Heart right ventricle (tissue), 16 donors: ENCODE measurements around the gene PITPNM1. TPM values are rescaled to one million over a fixed set of nuclear protein-coding genes. Genes with fewer than 3 reads are reported as not detected.
"Not testable (repeated sequence)": the region's sequence is repeated elsewhere in the genome, so short reads cannot be mapped to it uniquely, and the experiment has no call there.

ENCODE experiments used
- ATAC-seq, 8 donors: fragments of 200-7000 bp; cut with Tn5 transposase; one replicate each; pipeline ENCODE4 v1.9.1; 2020; ENCODE audit warnings: mild to moderate bottlenecking in 8 of 8, moderate library complexity in 8 of 8, moderate number of reproducible peaks in 1 of 8
- DNase-seq, 2 donors: peaks; one replicate each; pipeline ENCODE4 v3.0.0-alpha.2; 2020
- H3K27ac ChIP-seq, 10 donors: fragments of 200-600 bp; sonication (generic) in 2 of 10; one replicate each; pipeline versions ENCODE4 v1.5.0 to v1.8.0; 2020 to 2022; ENCODE audit warnings: mild to moderate bottlenecking in 3 of 10
- H3K27me3 ChIP-seq, 7 donors: fragments of 200-600 bp; one replicate each; pipeline ENCODE4 v1.8.0; 2021 to 2022; ENCODE audit warnings: mild to moderate bottlenecking in 2 of 7
- H3K36me3 ChIP-seq, 9 donors: fragments of 200-600 bp; sonication (generic) in 1 of 9; one replicate each; pipeline versions ENCODE4 v1.5.0 to v1.8.0; 2020 to 2022; ENCODE audit warnings: mild to moderate bottlenecking in 2 of 9
- H3K4me1 ChIP-seq, 9 donors: fragments of 200-600 bp; sonication (generic) in 1 of 9; one replicate each; pipeline versions ENCODE4 v1.5.0 to v1.8.0; 2020 to 2022; ENCODE audit warnings: mild to moderate bottlenecking in 4 of 9
- H3K4me3 ChIP-seq, 10 donors: fragments of 200-600 bp; sonication (generic) in 2 of 10; one replicate each; pipeline versions ENCODE4 v1.5.0 to v1.8.0; 2020 to 2022; ENCODE audit warnings: mild to moderate bottlenecking in 7 of 10, moderate library complexity in 2 of 10
- H3K9me3 ChIP-seq, 11 donors: fragments of 200-600 bp in 10 of 11; sonication (generic) in 2 of 11; one replicate each; pipeline versions ENCODE4 v1.5.0 to v1.8.0; 2013 to 2022; ENCODE audit warnings: mild to moderate bottlenecking in 2 of 11, control low read depth in 1 of 11, moderate library complexity in 1 of 11
- CTCF ChIP-seq, 9 donors: fragments of 200-600 bp; sonication (generic) in 2 of 9; IDR thresholded peaks; one replicate each; pipeline versions ENCODE4 v1.5.0 to v1.8.0; 2021 to 2022; ENCODE audit warnings: antibody characterized with exemption in 9 of 9, mild to moderate bottlenecking in 5 of 9, moderate library complexity in 1 of 9
- WGBS, 2 donors: extraction: QIAGEN DNeasy Blood & Tissue Kit; methylation state at CpG; one replicate each; pipeline ENCODE4 v1.1.7; 2013; ENCODE audit warnings: inconsistent platforms in 1 of 2; 5-methylcytosine and 5-hydroxymethylcytosine counted together
- intact Hi-C, 10 donors: fragments of 100-400 bp; cut with DNase I; formaldehyde crosslinking; loops; one replicate each; pipeline versions ENCODE4 v1.11.1 to v1.14.2; 2022
- polyA plus RNA-seq, 2 donors: library from polyadenylated mRNA; stranded (reverse); fragments of 200-250 nt; gene quantifications; one replicate each; pipeline ENCODE4 v1.2.3, GENCODE V29; 2013
- total RNA-seq, 10 donors: library from RNA; stranded (reverse); fragmentation: NEBNext Ultra II Directional in 3 of 10; extraction: Animal tissue kit (Norgen Biotek cat#: 25700) in 3 of 10; gene quantifications; one replicate each; pipeline versions ENCODE4 v1.2.1 to v1.2.4, GENCODE V29; 2021 to 2023
- donor health status: Arrhythmogenic right ventricular cardiomyopathy.
- donor health status: ischemic (EF 13 %, LVEDD 7.1; RV severe dilation, severe dysfunction).
- donor health status: healthy with polysubstance abuse.
- donor health status: DM: no; HTN: yes; CAD: no.
- donor health status: DM: no; HTN: no; CAD: no.
- donor health status: ischemic (EF 25% LVEDD 6.9; RV normal size, moderate dysfunction).
- donor health status: ischemic (EF 25% LVEDD 5.7; RV mildly dilated, moderate dysfunction).
- donor health status: healthy.
- donor health status: DM: yes; HTN: yes; CAD: no.
- donor health status: Ischemic cardiomyopathy.
- donor health status: ischemic (EF 35%, LVEDD 5.7; RV mildly dilated, moderate dysfunction).
- donor health status: nonischemic (EF 11% LVEDD 7.7; RV severe dilation, severe dysfunction).
- donor health status: DM: yes; HTN: yes; CAD: no.
- donor health status: PGD.
- donor health status: ischemic (EF 29% LVEDD 5.4; RV normal size, mild dysfunction).
- donor health status: nonischemic (EF 23%, LVEDD 6.1; RV moderate dilation, normal function).

Gene PITPNM1
- total and polyA plus RNA-seq, 12 donors: 21.3 to 68.9 (median 28.8) TPM

- 84 to 88% methylated on average over 23 of the region's 23 CpGs for WGBS, 2 donors
Observed at GRCh38 chr11:67489885-67490726, 15.1 kb downstream of the PITPNM1 start.

GRCh38 chr11:67489203-67489884 lies 15.8 kb downstream of the PITPNM1 start:
- Histone ChIP-seq H3K36me3 (peaks cover 0 to 77% (median 45%) of the 10 kb centered on the region in 9 donors), H3K27me3 (no peaks in the 10 kb centered on the region), H3K4me1 (peaks cover 0 to 29% (median 10%) of the 10 kb centered on the region in 9 donors), H3K4me3 (no peak overlapping the region), H3K9me3 (no peaks in the 10 kb centered on the region), H3K27ac (no peak overlapping the region)
- WGBS, 2 donors: 83 to 87% methylated on average over 24 to 25 of the region's 25 CpGs
- ATAC-seq (no peak), DNase-seq (no peak)
- no peak for TF ChIP-seq CTCF (IDR thresholded peaks at IDR 0.05)
- intact Hi-C loops: no loop called here

More at GRCh38 chr11:67489885-67490726, 15.1 kb downstream of the PITPNM1 start:
- no peaks in the 10 kb centered on the region for H3K27me3 ChIP-seq
- no peak overlapping the region for H3K4me3 ChIP-seq
- ATAC-seq (no peak), DNase-seq (no peak)
- H3K36me3 ChIP-seq: peaks cover 0 to 82% (median 47%) of the 10 kb centered on the region in 9 donors
- no peak for TF ChIP-seq CTCF (IDR thresholded peaks at IDR 0.05)
- intact Hi-C loops: no loop called here
- no peaks in the 10 kb centered on the region for H3K9me3 ChIP-seq
- H3K4me1 ChIP-seq: peaks cover 0 to 21% (median 2%) of the 10 kb centered on the region in 9 donors
- no peak overlapping the region for H3K27ac ChIP-seq

DNA sequence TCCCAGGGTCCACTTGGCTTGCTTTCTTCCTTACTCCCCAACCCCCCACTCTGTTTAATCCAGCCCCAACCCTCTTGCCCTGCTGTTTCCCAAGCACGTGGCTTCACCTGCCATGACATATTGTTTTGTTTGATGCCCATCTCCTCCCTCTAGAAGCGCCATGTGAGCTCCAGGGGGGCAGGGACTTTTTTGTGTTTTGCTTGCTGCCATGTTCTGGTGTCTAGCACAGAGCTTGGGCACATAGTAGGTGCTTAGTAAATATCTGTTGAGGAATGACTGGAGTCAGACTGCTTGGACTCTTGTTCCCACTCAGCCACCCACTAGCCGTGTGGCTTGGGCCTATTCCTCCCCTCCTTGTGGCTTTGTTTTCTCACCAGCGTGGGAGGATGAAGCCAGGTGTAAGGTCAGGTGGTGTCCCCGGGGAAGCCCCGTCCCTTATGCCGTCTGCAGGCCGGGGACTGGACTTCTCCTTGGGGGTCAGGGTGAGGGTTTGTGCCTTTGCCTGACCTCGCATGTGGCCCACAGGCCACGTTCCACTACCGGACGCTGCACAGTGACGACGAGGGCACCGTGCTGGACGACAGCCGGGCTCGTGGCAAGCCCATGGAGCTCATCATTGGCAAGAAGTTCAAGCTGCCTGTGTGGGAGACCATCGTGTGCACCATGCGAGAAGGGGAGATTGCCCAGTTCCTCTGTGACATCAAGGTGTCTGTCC lies 18.5 kb downstream of the PITPNM1 start:
- no peak for ATAC-seq
- no peaks in the 10 kb centered on the region for H3K27me3 ChIP-seq
- peaks cover 8 to 48% (median 23%) of the 10 kb centered on the region in 9 donors for H3K4me1 ChIP-seq
- H3K36me3 ChIP-seq: peaks cover 0 to 50% (median 21%) of the 10 kb centered on the region in 9 donors
- intact Hi-C loops: no loop called here
- DNase-seq: no peak
- peak overlapping the region in 1 of 10 donors; percentile 93 for H3K27ac ChIP-seq
- TF ChIP-seq CTCF (IDR thresholded peaks at IDR 0.05): no peak
- H3K9me3 ChIP-seq: no peaks in the 10 kb centered on the region
- 87 to 90% methylated on average over 20 of the region's 20 CpGs for WGBS, 2 donors
- no peak overlapping the region for H3K4me3 ChIP-seq

GRCh38 chr11:67485873-67486361 lies 19.2 kb downstream of the PITPNM1 start:
- ATAC-seq, intact Hi-C loops, DNase-seq, H3K27me3 ChIP-seq, H3K9me3 ChIP-seq, H3K4me3 ChIP-seq: not testable (repeated sequence)
- H3K27ac ChIP-seq: peak overlapping the region in 1 of 10 donors; percentile 93
- WGBS, 2 donors: 83 to 84% methylated on average over 7 of the region's 7 CpGs
- peaks cover 8 to 48% (median 23%) of the 10 kb centered on the region in 9 donors for H3K4me1 ChIP-seq
- H3K36me3 ChIP-seq: peaks cover 0 to 43% (median 14%) of the 10 kb centered on the region in 9 donors
